Measurements from ENCODE around the gene ZSWIM5. TPM values are rescaled to one million over a fixed set of nuclear protein-coding genes. Genes with fewer than 3 reads are reported as not detected.

Gene ZSWIM5
- total and polyA plus RNA-seq, 2 of the 8 experiments (the other 6 are each of a cell fraction or from before 2014, with no cell fraction given), result 2.5 to 3.9 TPM

DNA sequence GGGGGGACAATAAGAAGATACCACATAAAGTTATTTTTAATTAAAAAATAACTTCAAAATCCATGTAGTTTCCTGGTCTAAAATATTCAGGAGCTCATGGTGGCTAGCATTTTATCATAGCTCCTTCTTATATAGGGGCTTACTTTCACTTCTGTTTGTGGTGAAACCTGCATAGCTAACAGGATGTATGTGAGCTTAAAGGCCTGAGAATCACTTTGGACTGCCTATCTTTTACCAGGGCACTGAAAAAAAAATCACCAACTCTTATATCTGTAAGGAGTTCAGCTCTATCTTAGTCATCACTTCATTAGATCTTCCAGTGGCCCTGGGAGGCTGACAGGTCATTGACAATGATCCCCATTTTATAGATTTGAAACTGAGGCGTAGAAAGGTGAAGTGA, 173.0 kb downstream of the ZSWIM5 start:
- H3K56ac ChIP-seq (replicated peaks; ENCODE audit: insufficient read length, low read depth, low read length), result no peak overlapping the region
- FAIRE-seq (no peak), DNase-seq (ENCODE audit: low read depth in 1 of 2, low spot score in 2 of 2) (no peak)
- no peak overlapping the region for H2BK120ac ChIP-seq (replicated peaks; ENCODE audit: low read depth, low read length)
- no peaks in the 10 kb centered on the region for H3K79me1 ChIP-seq (ENCODE audit: low read depth, low read length)
- H3K79me2 ChIP-seq (ENCODE audit: control insufficient read depth in 1 of 2, insufficient read depth in 2 of 2, low read length in 2 of 2), result no peaks in the 10 kb centered on the region
- no peak overlapping the region for H3K9ac ChIP-seq (replicated peaks in 1 of 4; ENCODE audit: extremely low read depth in 1 of 4, low read depth in 3 of 4, low read length in 3 of 4)
- no peak overlapping the region for H3K4ac ChIP-seq (replicated peaks; ENCODE audit: insufficient read length, low read depth, low read length)
- H2BK5ac ChIP-seq (ENCODE audit: low read depth, low read length), result no peak overlapping the region
- TF ChIP-seq CBX5 (IDR thresholded peaks at IDR 0.05; ENCODE audit: low read depth, low read length), result no peak
- TF ChIP-seq, protein P1, sequence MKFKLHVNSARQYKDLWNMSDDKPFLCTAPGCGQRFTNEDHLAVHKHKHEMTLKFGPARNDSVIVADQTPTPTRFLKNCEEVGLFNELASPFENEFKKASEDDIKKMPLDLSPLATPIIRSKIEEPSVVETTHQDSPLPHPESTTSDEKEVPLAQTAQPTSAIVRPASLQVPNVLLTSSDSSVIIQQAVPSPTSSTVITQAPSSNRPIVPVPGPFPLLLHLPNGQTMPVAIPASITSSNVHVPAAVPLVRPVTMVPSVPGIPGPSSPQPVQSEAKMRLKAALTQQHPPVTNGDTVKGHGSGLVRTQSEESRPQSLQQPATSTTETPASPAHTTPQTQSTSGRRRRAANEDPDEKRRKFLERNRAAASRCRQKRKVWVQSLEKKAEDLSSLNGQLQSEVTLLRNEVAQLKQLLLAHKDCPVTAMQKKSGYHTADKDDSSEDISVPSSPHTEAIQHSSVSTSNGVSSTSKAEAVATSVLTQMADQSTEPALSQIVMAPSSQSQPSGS (IDR thresholded peaks at IDR 0.05; ENCODE audit: low read length), result no peak
- no peak for TF ChIP-seq SRF (IDR thresholded peaks at IDR 0.05; ENCODE audit: low read depth, low read length)
- no peak for TF ChIP-seq RFX5 (IDR thresholded peaks at IDR 0.05; ENCODE audit: borderline replicate concordance, low read depth, low read length)
- no peak for TF ChIP-seq RXRA (IDR thresholded peaks at IDR 0.05; ENCODE audit: insufficient read depth, low read depth, low read length)
- no peak for TF ChIP-seq TBP (IDR thresholded peaks at IDR 0.05; ENCODE audit: low read depth, low read length)
- H2BK20ac ChIP-seq (ENCODE audit: low read length), result no peak overlapping the region
- no peaks in the 10 kb centered on the region for H3K4me1 ChIP-seq (replicated peaks in 1 of 4; ENCODE audit: control insufficient read depth in 3 of 4, insufficient read depth in 4 of 4, low read length in 3 of 4)
- H4K5ac ChIP-seq (ENCODE audit: insufficient read length, low read depth, low read length), result no peak overlapping the region
- H3K9me3 ChIP-seq (ENCODE audit: insufficient read depth in 2 of 2, low read depth in 1 of 2, low read length in 1 of 2), result no peaks in the 10 kb centered on the region
- H4K8ac ChIP-seq (ENCODE audit: extremely low read depth, insufficient read depth, low read length), result no peak overlapping the region
- no peak overlapping the region for H3K18ac ChIP-seq (ENCODE audit: extremely low read depth, low read length)
- no peak overlapping the region for H2AFZ ChIP-seq (ENCODE audit: low read length)
- POLR2A ChIA-PET (ENCODE audit: partially characterized antibody), result interaction anchor here (0.9 kb wide), 1 partner anchor 21 kb away, joined by 4 read pairs; the partner anchor contains the start of gene UROD
- H4K20me1 ChIP-seq (replicated peaks in 1 of 2; ENCODE audit: control insufficient read depth in 1 of 2, insufficient read depth in 2 of 2, low read length in 2 of 2), result no peaks in the 10 kb centered on the region
- no peaks in the 10 kb centered on the region for H3K23me2 ChIP-seq (ENCODE audit: low read depth, low read length)
- H3K14ac ChIP-seq (ENCODE audit: insufficient read length), result no peak overlapping the region
- CTCF ChIA-PET (ENCODE audit: partially characterized antibody), result interaction anchor here (0.8 to 4.5 kb wide), 3 partner anchors 10 to 278 kb away, joined by 3 to 36 read pairs (median 4); no protein-coding TSS in a partner anchor
- no peaks in the 10 kb centered on the region for H3K36me3 ChIP-seq (ENCODE audit: control insufficient read depth in 2 of 4, insufficient read depth in 4 of 4, low read length in 3 of 4)
- 100% methylated on average over 1 of the region's 1 CpG; no CpG with 5 or more reads in 1 of the 2 experiments for WGBS, 2 experiments (ENCODE audit: extremely low coverage in 1 of 2, insufficient coverage in 1 of 2, insufficient read length in 1 of 2, insufficient replicate concordance in 2 of 2, low coverage in 1 of 2, low lambda C conversion rate in 2 of 2, missing lambda C conversion rate in 1 of 2)
- no peak overlapping the region for H3K4me3 ChIP-seq (ENCODE audit: extremely low read depth in 1 of 4, insufficient read depth in 2 of 4, low read depth in 3 of 4, low read length in 4 of 4)
- H2BK12ac ChIP-seq (ENCODE audit: low read depth, low read length), result no peak overlapping the region
- no peak overlapping the region for H3K23ac ChIP-seq (ENCODE audit: insufficient read length)
- H2BK15ac ChIP-seq (ENCODE audit: low read length), result no peak overlapping the region
- H3K4me2 ChIP-seq (ENCODE audit: insufficient read depth in 1 of 2, low read depth in 2 of 2, low read length in 2 of 2), result no peak overlapping the region
- H4K91ac ChIP-seq (replicated peaks; ENCODE audit: insufficient read length, low read length), result no peak overlapping the region
- H2AK5ac ChIP-seq (ENCODE audit: low read depth, low read length), result no peak overlapping the region
- H3K27ac ChIP-seq (ENCODE audit: low read depth, low read length), result no peak overlapping the region
- H3K27me3 ChIP-seq (replicated peaks in 1 of 4; ENCODE audit: control insufficient read depth in 3 of 4, extremely low read depth in 1 of 4, insufficient read depth in 3 of 4, low read length in 3 of 4), result no peaks in the 10 kb centered on the region
